ENCODE results near the gene GNG12.

The GNG12 gene

DNA sequence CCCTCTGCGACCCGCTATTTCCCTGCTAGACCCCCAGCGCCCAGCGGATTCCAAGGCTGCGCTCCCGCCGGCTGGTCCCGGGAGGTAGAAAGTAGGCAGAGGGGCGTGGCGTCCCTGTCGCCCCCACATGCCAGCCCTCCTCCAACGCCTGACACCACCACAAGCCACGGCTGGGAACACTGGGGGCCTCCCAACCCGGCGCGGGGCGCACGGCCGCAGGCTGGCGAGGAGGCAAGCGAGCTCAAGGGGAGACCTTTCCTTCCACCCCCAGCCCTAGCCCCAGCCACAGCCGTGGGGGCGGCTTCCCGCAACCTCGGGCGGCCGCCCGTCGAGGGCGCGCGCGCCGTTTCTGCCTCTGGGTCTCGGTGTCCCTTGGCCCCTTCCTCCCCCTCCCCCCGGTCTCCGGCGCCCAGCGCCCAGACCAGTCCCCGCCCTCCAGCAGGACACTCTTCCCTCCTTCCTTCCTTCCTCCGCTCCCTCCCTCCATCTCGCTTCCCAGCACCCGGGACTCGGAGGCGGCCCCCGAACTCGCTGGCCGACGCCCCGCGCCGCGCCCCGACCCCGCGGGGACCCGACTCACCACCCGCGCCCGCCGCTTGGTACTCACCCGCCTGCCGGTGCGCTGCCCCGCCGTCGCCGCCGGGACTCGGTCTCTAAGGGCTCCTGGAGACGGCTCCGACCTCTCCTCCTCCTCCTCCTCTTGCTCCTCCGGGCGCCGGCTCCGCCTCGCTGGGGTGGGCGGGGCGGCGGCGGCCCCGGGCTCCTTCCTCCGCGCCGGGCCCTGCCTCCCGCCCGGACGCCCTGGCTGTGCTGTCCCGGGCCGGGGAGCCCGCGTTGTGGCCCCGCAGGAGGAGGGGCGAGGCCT lies at the start of gene GNG12:
TSS of gene GNG12 (minus strand) at position 731 of the 865 bp plus-strand sequence. CDS start 125,781 bp downstream, outside the sequence.
- DNase-seq, result no peak

- no peak for DNase-seq
Measured at GRCh38 chr1:67882196-67882958, 49.1 kb upstream of the GNG12 start.

DNA sequence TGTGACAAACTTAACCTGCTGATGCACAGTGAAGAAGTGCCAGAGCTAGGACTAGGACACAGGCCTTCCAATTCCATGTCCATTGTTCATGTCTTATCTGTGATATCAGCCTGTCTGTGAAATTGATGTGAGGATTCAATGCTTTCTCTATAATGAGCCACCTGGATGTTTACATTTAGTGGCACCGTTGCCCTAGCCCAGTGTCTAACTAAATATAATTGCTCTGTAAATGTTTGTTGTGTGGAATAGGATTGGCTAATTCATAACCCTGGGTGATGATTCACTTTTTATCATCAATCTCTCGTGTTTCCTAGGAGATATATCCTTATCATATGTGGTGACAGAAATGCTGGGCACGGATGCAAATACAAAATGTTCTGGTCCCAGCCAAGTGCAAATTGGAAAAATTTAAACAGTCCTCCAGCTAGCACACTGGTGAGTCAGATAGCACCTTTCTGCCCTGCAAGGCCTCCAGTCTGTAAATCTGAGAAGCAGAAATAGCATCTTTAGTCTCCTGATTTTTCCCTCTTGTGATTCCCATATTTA lies 46.9 kb upstream of the GNG12 start:
- peak; percentile 90 for DNase-seq

DNA sequence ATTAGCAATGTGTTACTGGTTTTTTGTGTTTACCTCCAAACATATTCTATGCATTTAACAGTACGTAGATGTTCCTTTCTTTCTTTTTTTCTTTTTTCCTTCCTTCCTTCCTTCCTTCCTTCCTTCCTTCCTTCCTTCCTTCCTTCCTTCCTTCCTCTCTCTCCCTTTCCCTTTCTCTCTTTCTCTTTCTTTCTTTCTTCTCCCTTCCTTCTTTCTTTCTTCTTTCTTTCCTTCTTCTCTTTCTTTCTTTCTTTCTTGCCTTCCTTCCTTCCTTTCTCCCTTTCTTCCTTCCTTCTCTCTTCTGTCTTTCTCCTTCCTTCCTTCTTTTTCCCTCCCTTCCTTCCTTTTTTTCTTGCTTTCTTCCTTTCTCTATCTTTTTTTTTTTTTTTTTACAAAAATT lies 46.2 kb upstream of the GNG12 start:
- no peak for DNase-seq

GRCh38 chr1:67874501-67875111 lies 41.3 kb upstream of the GNG12 start:
- DNase-seq, result no peak

DNA sequence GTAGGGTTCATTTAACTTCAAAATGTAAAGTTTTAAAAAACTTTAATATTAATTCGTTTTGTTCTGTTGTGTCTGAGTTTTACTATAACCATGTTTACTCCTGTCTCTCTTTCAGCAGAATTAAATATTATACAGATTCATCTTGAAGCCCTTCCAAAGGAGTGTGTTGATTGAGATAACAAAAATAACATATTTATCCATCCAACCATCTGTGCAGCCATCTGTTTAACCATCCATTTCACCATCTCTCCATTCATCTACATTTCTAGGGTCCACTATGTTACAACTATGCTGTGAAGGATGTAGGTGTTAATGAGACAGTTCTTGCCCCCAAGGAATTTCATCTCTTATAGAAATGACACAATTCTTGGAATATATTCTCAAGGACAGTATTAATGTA lies 36.0 kb upstream of the GNG12 start:
- DNase-seq, result no peak

DNA sequence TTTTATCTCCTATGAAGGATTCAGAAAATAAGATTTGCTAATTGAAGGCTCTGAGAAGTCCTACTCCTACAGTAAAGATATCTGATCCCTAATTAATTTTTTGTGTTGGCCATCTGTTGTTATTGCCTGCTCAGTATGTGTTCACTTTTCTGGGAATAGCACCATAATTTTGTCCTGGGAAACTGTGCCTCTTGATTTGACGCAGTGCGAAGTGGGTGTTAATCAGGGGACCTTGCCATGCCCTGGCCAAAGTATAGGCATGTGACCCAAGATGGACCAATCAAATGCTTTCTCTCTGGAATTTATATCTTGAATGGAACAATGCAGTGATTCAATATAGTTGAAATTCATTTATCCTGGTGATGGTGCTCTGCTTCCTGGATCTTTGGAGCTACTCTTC lies 30.4 kb upstream of the GNG12 start:
- no peak for DNase-seq

DNA sequence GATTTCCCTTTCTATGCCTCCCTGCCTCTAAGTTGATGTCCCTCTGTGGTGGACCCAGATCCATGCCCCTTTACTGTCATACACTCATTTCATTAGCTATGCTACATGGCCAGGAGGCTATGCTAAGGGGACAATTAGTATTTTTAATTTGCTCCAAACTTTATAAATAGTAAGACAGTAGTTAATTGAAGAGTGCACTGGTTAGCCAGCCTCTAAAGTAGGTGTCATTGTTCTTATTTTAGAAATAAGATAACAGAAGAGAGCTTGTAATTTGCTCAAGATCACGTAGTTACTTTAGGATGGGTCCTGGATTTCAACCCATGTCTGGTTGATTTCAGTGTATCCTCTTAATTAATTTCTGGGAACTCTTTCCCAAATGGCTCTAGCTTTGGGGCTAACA lies 29.4 kb upstream of the GNG12 start:
- DNase-seq, result no peak

DNA sequence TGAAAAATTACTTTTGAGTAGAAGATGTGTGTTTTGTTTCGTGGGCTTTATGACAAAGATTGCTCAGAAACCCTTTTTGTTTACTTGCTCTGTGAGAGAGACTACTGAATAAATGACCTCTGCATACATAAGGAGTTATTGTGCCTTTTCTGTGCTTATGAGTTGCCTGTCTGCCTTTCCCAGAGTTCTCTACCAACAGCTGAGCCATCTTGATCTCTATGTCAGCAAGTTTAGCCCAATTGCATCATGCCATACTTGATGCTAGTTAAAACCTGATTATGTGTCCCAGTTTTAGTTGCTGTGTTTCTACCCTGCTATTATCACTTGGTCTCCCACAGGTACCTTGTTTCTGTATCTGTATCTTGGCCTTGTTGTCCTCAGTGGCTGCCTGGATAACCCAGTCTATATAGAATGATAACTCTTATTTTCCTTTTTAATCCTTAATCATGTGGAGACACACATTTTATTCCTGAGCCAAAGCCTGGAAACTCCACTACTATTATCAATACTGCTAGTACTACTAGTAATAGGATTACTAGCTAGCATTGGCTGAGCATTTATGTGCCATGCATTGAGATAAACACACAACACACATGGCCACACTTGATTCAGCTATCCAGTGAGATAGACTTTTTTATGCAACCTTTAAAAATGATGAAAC lies 28.7 kb upstream of the GNG12 start:
- DNase-seq, result no peak

- no peak for DNase-seq
Measured at GRCh38 chr1:67860776-67861175, 27.5 kb upstream of the GNG12 start.

DNA sequence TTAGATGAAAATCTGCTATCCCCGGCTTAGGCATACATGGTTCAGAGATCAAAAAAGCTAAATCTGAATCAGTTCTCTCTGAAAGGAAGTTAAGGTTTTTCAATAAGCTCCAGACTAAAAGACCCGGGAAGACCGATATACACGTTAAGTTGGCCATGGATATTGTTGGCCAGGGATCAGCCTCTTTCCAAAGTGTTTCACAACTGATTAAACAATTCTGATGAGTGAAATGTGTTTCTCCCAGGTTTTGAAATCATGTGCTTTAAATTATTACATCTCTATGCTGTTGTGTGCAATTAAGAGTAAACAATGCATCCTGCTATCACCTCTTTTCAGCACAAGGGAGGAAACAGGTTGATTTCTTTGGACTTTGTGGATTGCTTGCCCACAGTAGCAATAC lies 23.7 kb upstream of the GNG12 start:
- no peak for DNase-seq

GRCh38 chr1:67855961-67856360 lies 22.7 kb upstream of the GNG12 start:
- DNase-seq, result no peak

GRCh38 chr1:67855444-67855843 lies 22.2 kb upstream of the GNG12 start:
- DNase-seq, result no peak

GRCh38 chr1:67853704-67854103 lies 20.4 kb upstream of the GNG12 start:
- DNase-seq, result peak; percentile 41

DNA sequence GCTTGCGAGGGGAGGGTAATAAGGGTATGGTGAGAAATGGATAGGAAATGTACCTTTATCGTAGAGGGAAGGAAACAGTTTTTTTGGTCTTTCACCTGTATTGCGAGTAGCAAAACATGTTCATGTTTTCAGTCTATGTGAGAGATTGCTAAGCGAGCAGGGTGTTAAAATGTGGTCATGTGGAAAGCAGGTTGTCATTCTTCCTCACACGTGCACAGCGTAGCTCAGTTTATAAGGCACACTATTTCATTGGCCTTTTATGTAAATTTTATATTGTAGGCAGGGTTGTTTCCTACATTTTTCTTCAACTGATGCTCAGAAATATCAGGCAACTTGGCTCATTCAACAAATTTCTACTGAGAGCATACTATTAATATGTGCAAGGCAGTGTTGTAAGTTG lies 18.5 kb upstream of the GNG12 start:
- DNase-seq, result no peak

- no peak for DNase-seq
Measured at GRCh38 chr1:67850611-67851075, 17.4 kb upstream of the GNG12 start.

DNA sequence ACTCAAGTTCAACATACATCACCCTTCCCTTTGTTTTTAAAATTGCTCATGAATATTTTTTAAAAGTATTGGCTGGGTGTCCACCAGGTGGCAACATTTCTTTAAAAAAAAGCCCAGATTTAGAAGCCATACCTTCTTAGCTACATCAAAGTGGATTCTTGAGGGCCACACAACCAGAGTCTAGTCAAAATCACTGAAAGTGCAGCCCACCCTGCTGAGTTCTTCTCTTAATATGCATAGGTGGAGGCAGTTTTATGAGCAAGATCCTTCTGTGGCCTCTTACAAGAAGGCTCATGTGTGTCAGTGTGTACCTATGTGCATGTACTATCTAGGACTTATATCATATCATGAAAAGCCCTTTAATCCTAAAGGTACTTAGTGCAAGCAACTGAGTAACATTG lies 16.9 kb upstream of the GNG12 start:
- no peak for DNase-seq

DNA sequence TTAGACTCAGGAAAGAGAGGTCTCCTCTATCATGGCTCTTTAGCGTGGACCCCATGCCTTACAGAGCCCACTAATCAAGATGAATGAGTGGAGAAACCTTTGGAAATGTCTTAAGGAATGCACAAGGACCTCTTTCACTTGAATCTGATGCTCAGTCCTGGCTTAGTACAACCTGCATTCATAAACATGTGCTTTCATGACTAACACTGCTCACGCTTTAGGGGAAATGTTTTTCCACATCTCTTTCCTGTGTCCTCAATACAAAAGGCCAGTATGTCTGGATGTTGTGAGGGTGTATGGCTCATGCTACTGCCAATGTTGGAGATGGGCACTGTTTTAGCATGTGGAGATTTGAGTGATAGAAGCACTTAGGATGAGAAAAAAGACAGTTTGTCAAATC lies 14.2 kb upstream of the GNG12 start:
- no peak for DNase-seq

DNA sequence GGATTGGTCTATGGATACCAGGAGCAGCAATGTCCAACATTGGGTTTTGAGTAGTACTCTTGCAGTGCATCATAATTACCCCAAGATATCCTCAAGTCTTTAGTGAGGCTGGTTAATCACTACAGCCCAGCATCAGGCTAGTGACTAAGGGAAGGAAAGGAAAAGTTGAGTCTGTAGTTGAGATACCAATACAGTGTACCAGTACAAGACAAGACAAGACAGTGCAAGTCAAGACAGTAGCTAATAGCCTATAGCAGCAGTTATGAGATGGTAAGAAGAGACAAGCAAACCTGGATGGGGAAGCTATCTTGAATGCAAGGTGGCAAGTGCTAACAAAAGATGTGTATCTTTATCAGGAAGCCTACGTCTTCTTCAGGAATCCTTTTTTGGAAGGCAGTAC lies 13.3 kb upstream of the GNG12 start:
- no peak for DNase-seq

- DNase-seq, result no peak
Measured at GRCh38 chr1:67844988-67845387, 11.7 kb upstream of the GNG12 start.

DNA sequence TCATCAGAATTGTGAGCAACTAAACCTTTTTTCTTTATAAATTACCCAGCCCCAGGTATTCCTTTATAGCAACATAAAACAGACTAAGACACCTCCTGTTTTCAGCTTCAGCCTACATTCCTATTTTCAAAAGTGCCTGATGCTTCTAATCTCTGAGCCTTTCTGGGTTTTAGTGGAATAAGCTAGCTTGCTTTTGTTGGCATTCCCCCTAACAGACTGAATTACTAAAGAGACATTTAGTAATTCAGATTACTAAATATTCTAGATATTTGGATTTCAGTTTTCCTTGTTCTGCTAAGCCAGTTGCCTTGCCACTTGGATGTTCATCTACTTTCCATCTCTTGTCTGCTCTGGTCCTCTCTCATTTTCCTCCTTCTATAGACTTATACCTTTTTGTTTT lies 10.5 kb upstream of the GNG12 start:
- no peak for DNase-seq

DNA sequence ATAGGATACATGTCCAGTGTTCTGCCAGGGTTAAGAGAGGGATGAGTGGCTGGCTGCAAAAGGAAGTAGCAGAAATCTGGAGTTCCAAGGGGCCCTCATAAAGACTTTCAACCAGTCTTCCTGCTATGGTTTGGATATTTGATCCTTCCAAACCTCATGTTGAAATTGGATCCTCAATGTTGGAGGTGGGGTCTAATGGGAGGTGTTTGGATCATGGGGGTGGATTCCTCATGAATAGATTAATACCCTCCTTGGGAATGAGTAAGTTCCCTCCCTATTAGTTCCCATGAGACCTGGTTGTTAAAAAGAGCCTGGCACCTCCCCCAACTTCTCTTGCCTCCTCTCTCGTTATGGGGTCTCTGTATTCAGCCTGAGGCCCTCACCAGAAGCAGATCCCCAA lies 10.1 kb upstream of the GNG12 start:
- no peak for DNase-seq

- no peak for DNase-seq
Measured at GRCh38 chr1:67840449-67840848, 7.2 kb upstream of the GNG12 start.

Data from NCI-H2081 treated with DMSO at 0.1 percent for 48 hours (cell line).